Fibroblast of mammary gland (primary cell): Measurements from ENCODE around the gene FGGY.
"Not testable (repeated sequence)": the region's sequence is repeated elsewhere in the genome, so short reads cannot be mapped to it uniquely, and the experiment has no call there.

Experiments used
- DNase-seq: peaks from one replicate; pipeline ENCODE4 v3.0.0-alpha.2; 2010; ENCODE audit warnings: low read depth
- H3K4me3 ChIP-seq: 2 replicates; pipeline ENCODE4 v1.5.1; 2011; ENCODE audit warnings: low read depth, mild to moderate bottlenecking, low read length, moderate library complexity; ENCODE audit not compliant: control insufficient read depth
- CTCF ChIP-seq: conservative IDR thresholded peaks from 2 replicates; pipeline ENCODE4 v1.5.1; 2011; ENCODE audit warnings: low read depth, low read length, inconsistent platforms; ENCODE audit not compliant: control insufficient read depth, insufficient read depth

The FGGY gene

GRCh38 chr1:59293206-59293605 is 3.7 kb upstream of the FGGY start:
- no peak for TF ChIP-seq CTCF
- DNase-seq = no peak
- H3K4me3 ChIP-seq = no peak overlapping the region

GRCh38 chr1:59293849-59294248 is 3.0 kb upstream of the FGGY start:
- H3K4me3 ChIP-seq = no peak overlapping the region
- no peak for DNase-seq
- TF ChIP-seq CTCF = no peak

GRCh38 chr1:59294423-59294822 is 2.5 kb upstream of the FGGY start:
- H3K4me3 ChIP-seq = no peak overlapping the region
- no peak for TF ChIP-seq CTCF
- no peak for DNase-seq

GRCh38 chr1:59295618-59296017 is 1.3 kb upstream of the FGGY start:
- DNase-seq = no peak
- H3K4me3 ChIP-seq = peak overlapping the region; percentile 62
- TF ChIP-seq CTCF = no peak

- peak; percentile 66 for DNase-seq
- no peak for TF ChIP-seq CTCF
- no peak overlapping the region for H3K4me3 ChIP-seq
Measured at GRCh38 chr1:59298026-59298583, 1.2 kb downstream of the FGGY start.

GRCh38 chr1:59298710-59299346 is 1.9 kb downstream of the FGGY start:
- DNase-seq = peak; percentile 82
- no peak for TF ChIP-seq CTCF
- no peak overlapping the region for H3K4me3 ChIP-seq

GRCh38 chr1:59299670-59300069 is 2.8 kb downstream of the FGGY start:
- DNase-seq, H3K4me3 ChIP-seq: not testable (repeated sequence)
